NCI-H1092 (cell line): Measurements from ENCODE around the gene CHCHD6.
"Not testable (repeated sequence)": the region's sequence is repeated elsewhere in the genome, so short reads cannot be mapped to it uniquely, and the experiment has no call there.

ENCODE experiments used
- DNase-seq: peaks from one replicate; lab custom pipeline; 2025; lab: John Stamatoyannopoulos, UW

CHCHD6 gene

GRCh38 chr3:126766653-126767052, 62.6 kb downstream of the CHCHD6 start:
- DNase-seq, result no peak

GRCh38 chr3:126768903-126769302, 64.9 kb downstream of the CHCHD6 start:
- DNase-seq, result no peak

- no peak for DNase-seq
Observed at GRCh38 chr3:126770096-126770495, 66.1 kb downstream of the CHCHD6 start.

- DNase-seq, result no peak
Observed at GRCh38 chr3:126773167-126773566, 69.1 kb downstream of the CHCHD6 start.

- DNase-seq, result no peak
Observed at GRCh38 chr3:126773783-126774182, 69.7 kb downstream of the CHCHD6 start.

GRCh38 chr3:126777366-126777765, 73.3 kb downstream of the CHCHD6 start:
- no peak for DNase-seq

- no peak for DNase-seq
Observed at GRCh38 chr3:126780666-126781065, 76.6 kb downstream of the CHCHD6 start.

GRCh38 chr3:126781406-126781805, 77.4 kb downstream of the CHCHD6 start:
- no peak for DNase-seq

GRCh38 chr3:126781889-126782491, 78.0 kb downstream of the CHCHD6 start:
- no peak for DNase-seq

GRCh38 chr3:126782536-126782935, 78.5 kb downstream of the CHCHD6 start:
- DNase-seq, result no peak

GRCh38 chr3:126784254-126784653, 80.2 kb downstream of the CHCHD6 start:
- no peak for DNase-seq

GRCh38 chr3:126791320-126791719, 87.3 kb downstream of the CHCHD6 start:
- not testable (repeated sequence) for DNase-seq

GRCh38 chr3:126792998-126793397, 89.0 kb downstream of the CHCHD6 start:
- DNase-seq, result no peak

- no peak for DNase-seq
Observed at GRCh38 chr3:126797563-126797962, 93.5 kb downstream of the CHCHD6 start.

- DNase-seq, result no peak
Observed at GRCh38 chr3:126798521-126798920, 94.5 kb downstream of the CHCHD6 start.

GRCh38 chr3:126799099-126799498, 95.1 kb downstream of the CHCHD6 start:
- no peak for DNase-seq

GRCh38 chr3:126801312-126801711, 97.3 kb downstream of the CHCHD6 start:
- DNase-seq, result not testable (repeated sequence)

GRCh38 chr3:126807795-126808194, 103.8 kb downstream of the CHCHD6 start:
- DNase-seq, result no peak

- no peak for DNase-seq
Observed at GRCh38 chr3:126811530-126811929, 107.5 kb downstream of the CHCHD6 start.

GRCh38 chr3:126816298-126816697, 112.3 kb downstream of the CHCHD6 start:
- DNase-seq, result no peak

- DNase-seq, result peak; percentile 43
Observed at GRCh38 chr3:126816986-126817777, 113.1 kb downstream of the CHCHD6 start.

- no peak for DNase-seq
Observed at GRCh38 chr3:126817781-126818180, 113.7 kb downstream of the CHCHD6 start.

- DNase-seq, result no peak
Observed at GRCh38 chr3:126818400-126819095, 114.5 kb downstream of the CHCHD6 start.
